Mesodermal cell (in vitro differentiated cells): Measurements from ENCODE around the gene ETHE1.

Source experiments
- H3K27ac ChIP-seq: 2 replicates; pipeline ENCODE4 v1.7.0; 2013; ENCODE audit warnings: mild to moderate bottlenecking, low read depth, low read length, moderate library complexity; ENCODE audit not compliant: severe bottlenecking
- H3K36me3 ChIP-seq: 2 replicates; pipeline ENCODE4 v1.7.1; 2013; ENCODE audit warnings: mild to moderate bottlenecking, low read length, moderate library complexity; ENCODE audit not compliant: control insufficient read depth, insufficient read depth
- H3K4me1 ChIP-seq: one replicate; pipeline ENCODE4 v1.7.1; 2013; ENCODE audit warnings: mild to moderate bottlenecking, low read length; ENCODE audit not compliant: insufficient read depth, control insufficient read depth, poor library complexity, severe bottlenecking
- H3K4me3 ChIP-seq: 2 replicates; pipeline ENCODE4 v1.7.0; 2013; ENCODE audit warnings: low read length, control low read depth, mild to moderate bottlenecking; ENCODE audit not compliant: insufficient read depth, poor library complexity, severe bottlenecking; ENCODE audit errors: extremely low read depth
- H3K9me3 ChIP-seq: 2 replicates; pipeline ENCODE4 v1.7.1; 2013; ENCODE audit warnings: mild to moderate bottlenecking, low read length, moderate library complexity; ENCODE audit not compliant: control insufficient read depth
- WGBS, 2 experiments: methylation state at CpG; one replicate each; pipeline ENCODE4 v1.1.5; 2013; ENCODE audit warnings: missing lambda C conversion rate in 2 of 2; ENCODE audit not compliant: insufficient coverage in 2 of 2; 5-methylcytosine and 5-hydroxymethylcytosine counted together

ETHE1 gene

GRCh38 chr19:43489979-43490599, 36.9 kb downstream of the ETHE1 start:
- H3K4me1 ChIP-seq = no peaks in the 10 kb centered on the region
- H3K4me3 ChIP-seq = no peak overlapping the region
- H3K9me3 ChIP-seq = no peaks in the 10 kb centered on the region
- 91 to 92% methylated on average over 3 to 4 of the region's 7 CpGs for WGBS, 2 experiments
- peaks cover 10% of the 10 kb centered on the region for H3K36me3 ChIP-seq
- no peak overlapping the region for H3K27ac ChIP-seq

DNA sequence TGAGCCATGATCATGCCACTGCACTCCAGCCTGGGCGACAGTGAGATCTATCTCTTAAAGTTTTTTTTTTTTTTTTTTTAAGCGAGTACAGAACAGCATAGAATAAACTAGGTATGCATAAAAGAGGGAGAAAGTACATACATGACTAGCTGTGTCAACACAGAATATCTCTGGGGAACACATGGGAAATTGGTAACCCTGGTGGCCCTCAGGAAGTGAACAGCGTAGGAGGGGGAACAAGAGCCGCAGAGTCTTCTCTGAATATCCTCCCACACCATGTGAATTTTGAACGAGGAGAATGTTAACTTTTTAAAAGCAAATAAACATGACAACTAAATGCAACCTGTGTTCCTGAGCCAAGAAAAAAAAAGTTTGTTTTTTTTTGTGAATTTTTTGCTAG, 37.7 kb downstream of the ETHE1 start:
- no peak overlapping the region for H3K4me3 ChIP-seq
- peaks cover 3% of the 10 kb centered on the region for H3K36me3 ChIP-seq
- no peaks in the 10 kb centered on the region for H3K4me1 ChIP-seq
- 100% methylated on average over 1 of the region's 5 CpGs; no CpG with 5 or more reads in 1 of the 2 experiments for WGBS, 2 experiments
- no peaks in the 10 kb centered on the region for H3K9me3 ChIP-seq
- H3K27ac ChIP-seq = no peak overlapping the region

- H3K4me1 ChIP-seq = no peaks in the 10 kb centered on the region
- no peak overlapping the region for H3K27ac ChIP-seq
- H3K9me3 ChIP-seq = no peaks in the 10 kb centered on the region
- 84 to 95% methylated on average over 6 to 7 of the region's 8 CpGs for WGBS, 2 experiments
- no peak overlapping the region for H3K4me3 ChIP-seq
- no peaks in the 10 kb centered on the region for H3K36me3 ChIP-seq
Observed at GRCh38 chr19:43488179-43488578, 38.8 kb downstream of the ETHE1 start.

DNA sequence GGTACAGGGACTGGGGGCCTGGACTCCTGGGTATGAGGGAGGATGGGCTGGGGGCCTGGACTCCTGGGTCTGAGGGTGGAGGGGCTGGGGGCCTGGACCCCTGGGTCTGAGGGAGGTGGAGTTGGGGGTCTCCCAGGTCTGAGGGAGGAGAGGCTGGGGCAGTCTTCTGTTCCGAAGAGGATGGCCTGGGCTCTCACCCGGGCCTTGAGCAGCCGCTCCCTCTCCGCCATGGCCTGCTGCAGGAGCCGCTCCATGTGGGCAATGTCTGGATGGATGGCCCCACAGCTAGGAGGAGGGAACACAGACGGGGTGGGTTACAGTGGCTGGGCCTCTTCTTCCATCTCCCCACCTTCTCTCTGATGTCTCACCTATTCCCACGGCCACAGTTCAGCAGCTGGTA, 40.6 kb downstream of the ETHE1 start:
- H3K4me3 ChIP-seq = no peak overlapping the region
- no peaks in the 10 kb centered on the region for H3K9me3 ChIP-seq
- H3K36me3 ChIP-seq = no peaks in the 10 kb centered on the region
- no peaks in the 10 kb centered on the region for H3K4me1 ChIP-seq
- WGBS, 2 experiments = 88 to 94% methylated on average over 3 to 5 of the region's 7 CpGs
- H3K27ac ChIP-seq = no peak overlapping the region

GRCh38 chr19:43485951-43486350, 41.0 kb downstream of the ETHE1 start:
- Histone ChIP-seq H3K4me3 (no peak overlapping the region), H3K36me3 (no peaks in the 10 kb centered on the region), H3K4me1 (no peaks in the 10 kb centered on the region), H3K27ac (no peak overlapping the region), H3K9me3 (no peaks in the 10 kb centered on the region)
- 88 to 89% methylated on average over 2 to 5 of the region's 6 CpGs for WGBS, 2 experiments

DNA sequence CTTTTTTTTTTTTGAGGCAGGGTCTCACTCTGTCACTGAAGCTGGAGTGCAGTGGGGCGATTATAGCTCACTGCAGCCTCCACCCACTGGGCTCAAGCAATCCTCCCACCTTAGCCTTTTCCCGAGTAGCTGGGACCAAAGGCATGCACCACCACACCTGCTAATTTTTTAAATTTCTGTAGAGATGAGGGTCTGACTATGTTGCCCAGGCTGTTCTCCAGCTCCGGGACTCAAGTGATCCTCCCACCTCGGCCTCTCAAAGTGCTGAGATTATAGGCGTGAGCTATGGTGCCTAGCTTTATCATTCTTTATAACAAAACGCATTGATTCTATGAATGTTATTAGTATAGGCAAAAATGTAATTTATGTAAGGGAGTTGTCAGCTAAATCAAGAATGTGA, 43.7 kb downstream of the ETHE1 start:
- H3K9me3 ChIP-seq = no peaks in the 10 kb centered on the region
- H3K4me1 ChIP-seq = no peaks in the 10 kb centered on the region
- H3K4me3 ChIP-seq = no peak overlapping the region
- 96% methylated on average over 4 of the region's 6 CpGs; no CpG with 5 or more reads in 1 of the 2 experiments for WGBS, 2 experiments
- H3K36me3 ChIP-seq = no peaks in the 10 kb centered on the region
- no peak overlapping the region for H3K27ac ChIP-seq

GRCh38 chr19:43482193-43482592, 44.8 kb downstream of the ETHE1 start:
- 74 to 88% methylated on average over 3 to 4 of the region's 4 CpGs for WGBS, 2 experiments
- Histone ChIP-seq H3K9me3 (no peaks in the 10 kb centered on the region), H3K36me3 (no peaks in the 10 kb centered on the region), H3K4me1 (no peaks in the 10 kb centered on the region), H3K27ac (no peak overlapping the region), H3K4me3 (no peak overlapping the region)

DNA sequence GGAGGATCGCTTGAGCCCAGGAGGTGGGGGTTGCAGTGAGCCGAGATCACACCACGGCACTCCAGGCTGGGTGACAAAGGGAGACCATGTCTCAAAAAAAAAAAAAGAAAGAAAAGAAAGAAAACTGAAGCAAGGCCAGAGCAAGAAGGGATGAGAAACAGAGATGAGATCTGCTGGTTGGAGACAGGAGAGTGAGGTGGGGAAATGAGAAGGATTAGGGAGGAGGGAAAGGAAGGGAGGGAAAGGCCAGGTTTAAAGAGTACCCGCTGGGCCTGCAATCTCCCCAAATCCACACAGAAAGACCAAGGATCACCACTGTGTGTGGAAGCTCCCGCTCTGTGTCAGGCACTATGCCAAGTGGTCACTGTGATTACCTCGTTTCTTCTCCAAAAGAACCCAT, 45.3 kb downstream of the ETHE1 start:
- Histone ChIP-seq H3K36me3 (no peaks in the 10 kb centered on the region), H3K4me1 (no peaks in the 10 kb centered on the region), H3K4me3 (no peak overlapping the region), H3K9me3 (no peaks in the 10 kb centered on the region), H3K27ac (no peak overlapping the region)
- WGBS, 2 experiments = 87 to 88% methylated on average over 5 to 6 of the region's 6 CpGs

DNA sequence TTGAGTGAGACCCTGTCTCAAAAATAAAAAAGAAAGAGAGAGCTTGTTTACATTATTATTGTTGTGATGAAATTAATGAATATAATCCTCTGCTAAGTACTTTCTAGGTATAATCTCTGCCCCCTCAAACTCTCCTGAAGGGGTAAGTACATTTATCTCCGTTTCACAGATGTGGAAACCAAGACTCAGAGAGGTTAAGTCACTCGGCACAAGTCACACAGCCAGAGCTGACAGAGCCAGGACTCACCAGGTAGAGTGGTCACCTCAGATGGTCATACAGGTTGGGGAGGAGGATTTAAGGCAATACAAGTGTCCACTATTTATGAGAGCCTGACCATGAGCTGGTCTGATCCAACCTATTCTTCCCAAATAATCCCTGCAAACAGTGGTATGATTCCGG, 46.4 kb downstream of the ETHE1 start:
- Histone ChIP-seq H3K4me3 (no peak overlapping the region), H3K4me1 (no peaks in the 10 kb centered on the region), H3K9me3 (no peaks in the 10 kb centered on the region), H3K27ac (no peak overlapping the region), H3K36me3 (no peaks in the 10 kb centered on the region)
- WGBS, 2 experiments = 92 to 100% methylated on average over 3 of the region's 3 CpGs

DNA sequence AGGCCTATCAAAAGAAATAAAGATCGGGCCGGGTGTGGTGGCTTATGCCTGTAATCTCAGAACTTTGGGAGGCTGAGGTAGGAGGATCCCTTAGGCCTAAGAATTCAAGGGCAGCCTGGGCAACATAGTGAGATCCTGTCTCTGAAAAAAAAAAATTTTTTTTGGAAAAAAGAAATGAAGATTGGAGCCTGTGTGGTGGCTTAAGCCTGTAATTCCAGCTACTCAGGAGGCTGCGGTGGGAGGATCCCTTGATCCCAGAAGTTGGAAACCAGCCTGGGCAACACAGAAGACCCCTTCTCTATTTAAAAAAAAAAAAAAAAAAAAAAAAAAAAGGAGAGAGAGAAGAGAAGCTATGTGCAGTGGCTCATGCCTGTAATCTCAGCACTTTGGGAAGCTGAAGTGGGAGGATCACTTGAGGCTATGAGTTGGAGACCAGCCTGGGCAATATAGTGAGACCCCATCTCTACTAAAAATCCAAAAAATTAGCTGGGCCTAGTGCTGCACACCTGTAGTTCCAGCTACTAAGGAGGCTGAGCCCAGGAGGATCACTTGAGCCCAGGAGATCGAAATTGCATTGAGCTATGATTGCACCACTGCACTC, 46.9 kb downstream of the ETHE1 start:
- Histone ChIP-seq H3K4me3 (no peak overlapping the region), H3K36me3 (no peaks in the 10 kb centered on the region), H3K9me3 (no peaks in the 10 kb centered on the region), H3K27ac (no peak overlapping the region), H3K4me1 (no peaks in the 10 kb centered on the region)
- WGBS, 2 experiments = 83 to 96% methylated on average over 3 of the region's 4 CpGs

DNA sequence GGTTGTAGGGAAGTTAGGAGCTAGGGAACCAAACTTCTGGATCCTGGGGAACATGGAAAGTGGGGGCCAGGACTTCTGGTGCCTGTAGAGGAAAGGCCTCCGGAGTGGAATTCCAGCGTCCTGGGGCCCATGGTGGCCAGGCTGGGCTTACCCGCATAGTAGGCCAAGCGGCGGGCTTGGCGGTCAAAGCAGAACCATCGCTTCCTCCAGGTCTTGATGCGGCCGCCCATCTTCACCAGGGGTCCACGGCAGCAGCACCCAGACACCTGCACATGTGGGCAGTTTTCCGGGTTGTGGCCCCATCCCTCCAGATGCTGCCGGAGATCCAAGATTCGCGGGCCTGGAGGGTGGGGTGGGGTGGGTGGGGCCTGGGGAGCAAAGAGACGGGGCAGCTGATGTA, 47.8 kb downstream of the ETHE1 start:
- H3K27ac ChIP-seq = no peak overlapping the region
- no peaks in the 10 kb centered on the region for H3K4me1 ChIP-seq
- no peak overlapping the region for H3K4me3 ChIP-seq
- H3K9me3 ChIP-seq = no peaks in the 10 kb centered on the region
- 90 to 94% methylated on average over 8 to 15 of the region's 15 CpGs for WGBS, 2 experiments
- no peaks in the 10 kb centered on the region for H3K36me3 ChIP-seq
